PC-9 (cell line): Measurements from ENCODE around the gene SIPA1L3. TPM values are rescaled to one million over a fixed set of nuclear protein-coding genes. Genes with fewer than 3 reads are reported as not detected.

Experiments used
- BruUV-seq: library from RNA; stranded (reverse); fragments of 400-500 nt; replicated peaks from 2 replicates; lab custom pipeline; 2021; lab: Mats Ljungman, UMichigan
- CTCF ChIA-PET: fragments of 300-600 bp; sonication (Branson Sonifier 250); formaldehyde crosslinking; loops from one replicate; lab custom pipeline; 2022; ENCODE audit warnings: antibody characterized with exemption; lab: Charles Lee
- POLR2A ChIA-PET: fragments of 300-600 bp; sonication (Branson Sonifier 250); formaldehyde crosslinking; loops from one replicate; lab custom pipeline; 2022; ENCODE audit warnings: antibody characterized with exemption; ENCODE audit not compliant: unreplicated experiment; lab: Charles Lee
- DNase-seq, 2 experiments: peaks; one replicate each; pipeline versions ENCODE4 v3.0.0 to v3.0.0-alpha.2; 2015 to 2022; ENCODE audit warnings: mixed read lengths in 1 of 2
- H2AFZ ChIP-seq: fragments of 200-600 bp; sonication (generic); 2 replicates; pipeline ENCODE4 v1.8.1; 2017; ENCODE audit warnings: antibody characterized with exemption
- H3F3A ChIP-seq: fragments of 200-600 bp; sonication (generic); 2 replicates; pipeline ENCODE4 v1.8.1; 2017; ENCODE audit warnings: antibody characterized with exemption, mild to moderate bottlenecking, low read depth; ENCODE audit not compliant: insufficient read depth
- H3K27ac ChIP-seq: fragments of 200-600 bp; sonication (generic); 2 replicates; pipeline ENCODE4 v1.6.1; 2016; ENCODE audit warnings: mixed run types
- H3K27me3 ChIP-seq: fragments of 200-600 bp; sonication (generic); 2 replicates; pipeline ENCODE4 v1.6.1; 2016; ENCODE audit warnings: low read depth, mixed run types; ENCODE audit not compliant: insufficient read depth
- H3K36me3 ChIP-seq: fragments of 200-600 bp; sonication (generic); 2 replicates; pipeline ENCODE4 v1.6.1; 2016; ENCODE audit warnings: low read depth, mixed run types
- H3K4me1 ChIP-seq: fragments of 200-600 bp; sonication (generic); replicated peaks from 2 replicates; pipeline ENCODE4 v1.6.1; 2016; ENCODE audit warnings: mixed run types; ENCODE audit not compliant: insufficient read depth
- H3K4me2 ChIP-seq: fragments of 200-600 bp; sonication (generic); 2 replicates; pipeline ENCODE4 v1.6.1; 2017; ENCODE audit warnings: mixed run types
- H3K4me3 ChIP-seq: fragments of 200-600 bp; sonication (generic); 2 replicates; pipeline ENCODE4 v1.6.1; 2016; ENCODE audit warnings: mixed run types
- H3K79me2 ChIP-seq: fragments of 200-600 bp; sonication (generic); 2 replicates; pipeline ENCODE4 v1.6.1; 2017; ENCODE audit warnings: low read depth, mixed run types
- H3K9me2 ChIP-seq: fragments of 200-600 bp; sonication (generic); 2 replicates; pipeline ENCODE4 v1.8.1; 2017; ENCODE audit warnings: mild to moderate bottlenecking; ENCODE audit not compliant: insufficient read depth
- H3K9me3 ChIP-seq: fragments of 200-600 bp; sonication (generic); 2 replicates; pipeline ENCODE4 v1.8.1; 2016; ENCODE audit warnings: low read depth; ENCODE audit not compliant: insufficient read depth
- H4K20me1 ChIP-seq: fragments of 200-600 bp; sonication (generic); 2 replicates; pipeline ENCODE4 v1.8.1; 2017; ENCODE audit not compliant: insufficient read depth
- CTCF ChIP-seq: fragments of 200-600 bp; sonication (generic); conservative IDR thresholded peaks from 2 replicates; pipeline ENCODE4 v1.6.1; 2017; ENCODE audit warnings: mixed run types, antibody characterized with exemption, mild to moderate bottlenecking, moderate library complexity
- EZH2 ChIP-seq: fragments of 200-600 bp; sonication (generic); IDR thresholded peaks from 2 replicates; pipeline ENCODE4 v1.8.0; 2017; ENCODE audit warnings: antibody characterized with exemption, low read depth
- intact Hi-C: fragments of 100-400 bp; cut with micrococcal nuclease; formaldehyde crosslinking; loops from one replicate; pipeline ENCODE4 v1.10.0; 2022; ENCODE audit not compliant: unreplicated experiment
- total RNA-seq: library from RNA; stranded (reverse); gene quantifications from 2 replicates; pipeline ENCODE4 v1.2.3, GENCODE V29; 2021

The SIPA1L3 gene
- total RNA-seq, 1 experiment from 2014 or later: 55.2 TPM

DNA sequence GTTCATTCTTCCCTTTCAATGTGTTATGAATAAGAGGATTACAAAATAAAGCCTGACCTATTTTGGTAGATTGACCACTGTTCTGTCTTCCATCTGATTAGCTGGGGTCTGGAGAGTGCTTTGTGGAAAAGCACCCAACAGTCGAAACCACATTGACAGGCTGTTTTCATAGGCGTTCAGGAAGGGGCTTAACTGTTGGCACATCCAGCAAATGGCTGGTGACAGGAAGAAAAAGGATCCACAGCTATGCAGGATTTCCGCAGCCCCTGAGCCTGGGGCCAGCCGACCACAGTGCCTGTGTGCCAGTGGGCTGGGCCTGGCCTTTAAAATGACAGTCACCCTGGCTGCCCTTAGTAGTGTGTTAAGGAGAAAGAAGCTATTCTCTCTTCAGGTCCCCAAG is 113.3 kb downstream of the SIPA1L3 start:
- Histone ChIP-seq H4K20me1 (no peaks in the 10 kb centered on the region), H3K36me3 (no peaks in the 10 kb centered on the region), H3K27me3 (no peaks in the 10 kb centered on the region), H3K4me3 (no peak overlapping the region), H3K27ac (no peak overlapping the region), H3K9me3 (no peaks in the 10 kb centered on the region), H3K4me2 (no peak overlapping the region), H3K79me2 (0 out of 2 replicates have a peak, but pooled peaks cover 5% of the 10 kb centered on the region), H2AFZ (no peak overlapping the region), H3F3A (no peaks in the 10 kb centered on the region; the same call in 1 of the 2 replicates), H3K9me2 (no peaks in the 10 kb centered on the region; the same call in 1 of the 2 replicates), H3K4me1 (peaks cover 12% of the 10 kb centered on the region)
- POLR2A ChIA-PET: no interaction called here
- no peak for DNase-seq
- CTCF ChIA-PET: no interaction called here
- TF ChIP-seq EZH2 (no peak), CTCF (no peak)
- intact Hi-C loops: no loop called here
- BruUV-seq: no TSS peak

DNA sequence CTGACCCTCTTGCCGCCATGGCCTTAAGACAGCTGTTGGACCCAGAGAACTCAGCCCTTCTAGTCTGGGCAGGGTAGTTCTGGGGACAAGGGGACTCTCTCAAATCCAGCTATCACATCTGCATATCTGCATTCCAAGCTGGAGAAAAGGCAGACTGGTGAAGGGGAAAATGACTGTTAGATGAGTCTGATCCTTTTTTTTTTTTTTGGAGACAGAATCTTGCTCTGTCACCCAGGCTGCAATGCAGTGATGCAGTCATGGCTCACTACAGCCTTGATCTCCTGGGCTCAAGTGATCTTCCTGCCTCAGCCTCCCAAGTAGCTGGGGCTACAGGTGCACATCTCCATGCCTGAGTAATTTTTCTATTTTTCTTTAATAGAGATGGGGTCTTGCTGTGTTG is 114.3 kb downstream of the SIPA1L3 start:
- 0 out of 2 replicates have a peak, but pooled peaks cover 1% of the 10 kb centered on the region for H3K4me1 ChIP-seq
- no peak overlapping the region for H2AFZ ChIP-seq
- no TSS peak for BruUV-seq
- H3K27me3 ChIP-seq: no peaks in the 10 kb centered on the region
- 0 out of 2 replicates have a peak, but pooled peaks cover 3% of the 10 kb centered on the region for H3K79me2 ChIP-seq
- no peaks in the 10 kb centered on the region for H3K9me2 ChIP-seq
- DNase-seq: no peak
- H3K27ac ChIP-seq: no peak overlapping the region
- H3K4me2 ChIP-seq: no peak overlapping the region
- no peaks in the 10 kb centered on the region for H3F3A ChIP-seq
- H3K4me3 ChIP-seq: no peak overlapping the region
- ChIA-PET POLR2A (no interaction called here), CTCF (interaction anchor here (0.6 kb wide), 1 partner anchor 1038 kb away, joined by 5 read pairs; no protein-coding TSS in a partner anchor)
- intact Hi-C loops: no loop called here
- TF ChIP-seq EZH2 (no peak), CTCF (no peak)
- no peaks in the 10 kb centered on the region for H3K9me3 ChIP-seq
- H4K20me1 ChIP-seq: no peaks in the 10 kb centered on the region
- H3K36me3 ChIP-seq: no peaks in the 10 kb centered on the region

DNA sequence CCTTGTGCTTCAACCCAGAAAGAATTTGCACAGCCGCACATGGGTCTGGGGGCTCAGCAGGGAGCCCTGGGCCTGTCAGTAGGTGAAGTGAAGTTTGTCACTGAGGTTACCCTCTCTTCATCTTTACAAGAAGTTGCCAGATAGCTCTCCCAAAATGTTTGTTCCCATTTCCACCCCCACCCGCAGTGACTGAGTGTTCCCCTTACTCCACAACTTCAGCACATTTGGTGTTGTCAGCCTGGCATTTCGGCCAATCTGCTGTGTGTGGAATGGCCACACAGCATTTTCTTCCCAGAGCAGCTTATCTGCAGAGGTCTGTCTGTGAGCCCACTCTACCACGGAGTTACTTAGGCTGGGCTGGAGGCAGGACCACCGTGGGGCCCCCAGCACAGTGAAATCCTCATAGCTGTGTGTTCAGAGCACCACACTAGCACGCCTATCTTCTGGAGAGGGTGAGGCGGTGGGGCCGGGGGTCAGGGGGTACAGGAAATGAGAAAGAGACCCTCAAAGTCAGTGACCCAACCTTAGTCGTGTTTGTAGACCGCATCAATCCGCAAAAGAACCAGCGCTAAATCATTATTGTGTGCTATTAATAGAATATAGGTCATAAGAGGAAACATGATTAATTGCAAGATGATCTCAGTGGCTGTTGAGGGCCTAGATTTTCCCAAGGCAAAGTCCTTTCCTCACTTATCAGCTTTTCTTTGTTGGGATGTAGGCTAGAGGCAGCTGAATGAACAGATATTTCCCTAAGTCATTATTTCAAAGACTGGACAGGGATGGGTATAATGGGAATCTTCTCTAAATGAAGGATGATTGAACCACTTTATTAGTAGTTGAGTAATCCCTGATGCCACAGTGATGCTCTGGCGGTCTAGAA is 116.0 kb downstream of the SIPA1L3 start:
- BruUV-seq: no TSS peak
- Histone ChIP-seq H3K9me3 (no peaks in the 10 kb centered on the region), H3K27me3 (no peaks in the 10 kb centered on the region), H2AFZ (no peak overlapping the region), H3K27ac (no peak overlapping the region), H3K4me1 (no peaks in the 10 kb centered on the region), H3K9me2 (no peaks in the 10 kb centered on the region), H3K4me2 (no peak overlapping the region), H3K4me3 (no peak overlapping the region), H4K20me1 (no peaks in the 10 kb centered on the region), H3K79me2 (no peaks in the 10 kb centered on the region), H3K36me3 (no peaks in the 10 kb centered on the region), H3F3A (no peaks in the 10 kb centered on the region)
- no peak for DNase-seq
- CTCF ChIA-PET: interaction anchor here (0.6 to 0.7 kb wide), 2 partner anchors 64 to 1607 kb away, joined by 4 to 5 read pairs; no protein-coding TSS in a partner anchor
- TF ChIP-seq EZH2: no peak
- no peak for TF ChIP-seq CTCF
- intact Hi-C loops: no loop called here
- POLR2A ChIA-PET: interaction anchor here (0.7 kb wide), 1 partner anchor 25 kb away, joined by 6 read pairs; no protein-coding TSS in a partner anchor
